Liver (tissue), 9 donors: Measurements from ENCODE around the gene SFT2D1. TPM values are rescaled to one million over a fixed set of nuclear protein-coding genes. Genes with fewer than 3 reads are reported as not detected.

Experiments
- DNase-seq: peaks from one replicate; pipeline ENCODE4 v3.0.0-alpha.2; 2017; ENCODE audit warnings: low spot score
- H3K27ac ChIP-seq, 2 donors: one replicate each; pipeline ENCODE4 v1.7.0; 2013; ENCODE audit warnings: inconsistent platforms in 2 of 2, low read length in 2 of 2, control low read depth in 1 of 2, low read depth in 1 of 2, mild to moderate bottlenecking in 1 of 2
- H3K27me3 ChIP-seq, 4 donors: one replicate each; pipeline versions ENCODE4 v1.6.1 to v1.7.0; 2013; ENCODE audit warnings: low read length in 3 of 4, inconsistent platforms in 1 of 4, mild to moderate bottlenecking in 1 of 4, moderate library complexity in 1 of 4; ENCODE audit not compliant: control insufficient read depth in 4 of 4, insufficient read depth in 4 of 4
- H3K36me3 ChIP-seq, 4 donors: one replicate each; pipeline versions ENCODE4 v1.6.1 to v1.7.0; 2013; ENCODE audit warnings: low read length in 3 of 4, mild to moderate bottlenecking in 3 of 4, low read depth in 1 of 4, moderate library complexity in 1 of 4; ENCODE audit not compliant: control insufficient read depth in 4 of 4, insufficient read depth in 3 of 4
- H3K4me1 ChIP-seq, 4 donors: one replicate each; pipeline versions ENCODE4 v1.6.1 to v1.7.0; 2013; ENCODE audit warnings: low read length in 3 of 4, mild to moderate bottlenecking in 3 of 4, moderate library complexity in 1 of 4; ENCODE audit not compliant: control insufficient read depth in 4 of 4, insufficient read depth in 4 of 4
- H3K4me3 ChIP-seq, 3 donors: one replicate each; pipeline versions ENCODE4 v1.6.1 to v1.7.0; 2013; ENCODE audit warnings: low read length in 3 of 3, control low read depth in 1 of 3, low read depth in 1 of 3, mild to moderate bottlenecking in 1 of 3
- H3K9ac ChIP-seq, 2 donors: one replicate each; pipeline ENCODE4 v1.7.0; 2013; ENCODE audit warnings: low read length in 2 of 2, mild to moderate bottlenecking in 2 of 2, moderate library complexity in 2 of 2, control low read depth in 1 of 2, low read depth in 1 of 2
- H3K9me3 ChIP-seq, 4 donors: one replicate each; pipeline versions ENCODE4 v1.6.1 to v1.7.0; 2013; ENCODE audit warnings: low read length in 3 of 4; ENCODE audit not compliant: control insufficient read depth in 4 of 4
- ATF3 ChIP-seq: IDR thresholded peaks from 2 replicates; pipeline ENCODE4 v1.6.1; 2016; ENCODE audit warnings: antibody characterized with exemption
- CTCF ChIP-seq: fragments of 150-350 bp; IDR thresholded peaks from 2 replicates; pipeline ENCODE4 v1.5.1; 2017; ENCODE audit warnings: improper control_type of control experiment, low read depth, low read length; ENCODE audit not compliant: missing input control
- EGR1 ChIP-seq, 2 donors: IDR thresholded peaks; 2 replicates each; pipeline ENCODE4 v1.6.1; 2016 to 2018; ENCODE audit warnings: antibody characterized with exemption in 2 of 2, low read depth in 2 of 2
- FOXA1 ChIP-seq: IDR thresholded peaks from 2 replicates; pipeline ENCODE4 v1.6.1; 2016; ENCODE audit warnings: antibody characterized with exemption
- FOXA2 ChIP-seq: IDR thresholded peaks from 2 replicates; pipeline ENCODE4 v1.6.1; 2016; ENCODE audit warnings: antibody characterized with exemption
- GABPA ChIP-seq, 2 donors: IDR thresholded peaks in 1 of 2; conservative IDR thresholded peaks in 1 of 2; 2 replicates each; pipeline ENCODE4 v1.6.1; 2016; ENCODE audit warnings: antibody characterized with exemption in 2 of 2, mild to moderate bottlenecking in 1 of 2, moderate library complexity in 1 of 2
- HNF4A ChIP-seq, 2 donors: conservative IDR thresholded peaks; 2 replicates each; pipeline ENCODE4 v1.6.1; 2016; ENCODE audit warnings: antibody characterized with exemption in 2 of 2, mild to moderate bottlenecking in 2 of 2
- HNF4G ChIP-seq: IDR thresholded peaks from 2 replicates; pipeline ENCODE4 v1.6.1; 2016; ENCODE audit warnings: antibody characterized with exemption
- JUND ChIP-seq, 2 donors: IDR thresholded peaks; 2 replicates each; pipeline ENCODE4 v1.6.1; 2016; ENCODE audit warnings: antibody characterized with exemption in 2 of 2
- MAX ChIP-seq: IDR thresholded peaks from 2 replicates; pipeline ENCODE4 v1.6.1; 2016; ENCODE audit warnings: antibody characterized with exemption
- NR2F2 ChIP-seq: IDR thresholded peaks from 2 replicates; pipeline ENCODE4 v1.6.1; 2016; ENCODE audit warnings: antibody characterized with exemption
- RAD21 ChIP-seq, 2 donors: IDR thresholded peaks; 2 replicates each; pipeline ENCODE4 v1.6.1; 2016; ENCODE audit warnings: antibody characterized with exemption in 2 of 2, mild to moderate bottlenecking in 2 of 2
- REST ChIP-seq: IDR thresholded peaks from 2 replicates; pipeline ENCODE4 v1.6.1; 2016; ENCODE audit warnings: antibody characterized with exemption, mild to moderate bottlenecking
- RXRA ChIP-seq, 2 donors: IDR thresholded peaks; 2 replicates each; pipeline ENCODE4 v1.6.1; 2017 to 2018; ENCODE audit warnings: antibody characterized with exemption in 2 of 2, mild to moderate bottlenecking in 1 of 2
- SP1 ChIP-seq: IDR thresholded peaks from 2 replicates; pipeline ENCODE4 v1.6.1; 2018; ENCODE audit warnings: antibody characterized with exemption, mild to moderate bottlenecking
- TAF1 ChIP-seq: conservative IDR thresholded peaks from 2 replicates; pipeline ENCODE4 v1.6.1; 2016; ENCODE audit warnings: antibody characterized with exemption, mild to moderate bottlenecking
- YY1 ChIP-seq: IDR thresholded peaks from 2 replicates; pipeline ENCODE4 v1.6.1; 2016; ENCODE audit warnings: antibody characterized with exemption, mild to moderate bottlenecking
- WGBS: extraction: QIAGEN DNeasy Blood & Tissue Kit; methylation state at CpG from one replicate; pipeline ENCODE4 v1.1.7; 2013; 5-methylcytosine and 5-hydroxymethylcytosine counted together
- polyA plus RNA-seq, 2 donors: library from polyadenylated mRNA; stranded (reverse) in 1 of 2; unstranded in 1 of 2; fragments of 200-250 nt in 1 of 2; fragments of >200 nt in 1 of 2; fragmentation: Nextera tagmentation in 1 of 2; extraction: Ambion mirVana in 1 of 2; gene quantifications; one replicate each; pipeline versions ENCODE4 v1.2.1 to v1.2.3, GENCODE V29; 2013 to 2015
- total RNA-seq, 2 donors: library from RNA; depleted of rRNA; stranded (reverse); fragments of >200 nt; gene quantifications; one replicate each; pipeline ENCODE4 v1.2.3, GENCODE V29; 2014
- donor health status: healthy.
- donor health status: healthy.
- donor health status: healthy.
- donor health status: healthy.
- donor health status: healthy.

The SFT2D1 gene
- total and polyA plus RNA-seq, 4 donors: 9.5 to 16.6 (median 15.2) TPM

- DNase-seq: no peak
- TF ChIP-seq REST (no peak), GABPA (IDR thresholded peaks at IDR 0.05 in 1 of 2, conservative IDR thresholded peaks at IDR 0.05 in 1 of 2) (no peak), SP1 (no peak), JUND (IDR thresholded peaks at IDR 0.05) (no peak), CTCF (no peak), NR2F2 (no peak), TAF1 (no peak), ATF3 (no peak), MAX (no peak), RAD21 (IDR thresholded peaks at IDR 0.05) (no peak), HNF4A (conservative IDR thresholded peaks at IDR 0.05) (no peak), FOXA2 (no peak)
- H3K4me3 ChIP-seq: no peak overlapping the region
- peaks cover 2 to 22% (median 9%) of the 10 kb centered on the region in 4 donors for H3K4me1 ChIP-seq
- no peaks in the 10 kb centered on the region for H3K9me3 ChIP-seq
- H3K36me3 ChIP-seq: no peaks in the 10 kb centered on the region
- 93% methylated on average over 5 of the region's 5 CpGs for WGBS
- H3K9ac ChIP-seq: no peak overlapping the region
- no peaks in the 10 kb centered on the region for H3K27me3 ChIP-seq
- H3K27ac ChIP-seq: no peak overlapping the region
Measured at GRCh38 chr6:166355552-166355951, 13.2 kb upstream of the SFT2D1 start.

GRCh38 chr6:166354965-166355364 lies 12.6 kb upstream of the SFT2D1 start:
- 98% methylated on average over 4 of the region's 4 CpGs for WGBS
- Histone ChIP-seq H3K27me3 (no peaks in the 10 kb centered on the region), H3K4me1 (peaks cover 0 to 17% (median 5%) of the 10 kb centered on the region in 4 donors), H3K27ac (no peak overlapping the region), H3K4me3 (no peak overlapping the region), H3K36me3 (no peaks in the 10 kb centered on the region), H3K9ac (no peak overlapping the region), H3K9me3 (no peaks in the 10 kb centered on the region)
- no peak for DNase-seq
- TF ChIP-seq RAD21 (IDR thresholded peaks at IDR 0.05) (no peak), RXRA (IDR thresholded peaks at IDR 0.05) (no peak), SP1 (no peak), ATF3 (no peak), HNF4A (conservative IDR thresholded peaks at IDR 0.05) (no peak), HNF4G (no peak), NR2F2 (no peak), REST (no peak), FOXA2 (no peak), EGR1 (IDR thresholded peaks at IDR 0.05; ENCODE audit: low read depth in 2 of 2) (no peak), CTCF (no peak), JUND (IDR thresholded peaks at IDR 0.05) (no peak), GABPA (IDR thresholded peaks at IDR 0.05 in 1 of 2, conservative IDR thresholded peaks at IDR 0.05 in 1 of 2) (no peak), MAX (no peak), YY1 (no peak), FOXA1 (no peak), TAF1 (no peak)
